SK-N-SH (cell line): ENCODE measurements around the gene KIF16B. TPM values are rescaled to one million over a fixed set of nuclear protein-coding genes. Genes with fewer than 3 reads are reported as not detected.

Source experiments
- CTCF ChIA-PET: fragments of 300-600, 350-600 bp; formaldehyde crosslinking; extraction: SDS; loops from one replicate; lab custom pipeline; 2021; lab: Yijun Ruan, JAX
- POLR2A ChIA-PET: fragments of 350-600 bp; sonication (Branson Sonifier 250); formaldehyde crosslinking; extraction: SDS; loops from one replicate; lab custom pipeline; 2020; ENCODE audit warnings: antibody characterized with exemption, inconsistent platforms; lab: Yijun Ruan, JAX
- DNase-seq: peaks from one replicate; pipeline ENCODE4 v3.0.0; 2012
- H2AFZ ChIP-seq: fragments of 200-600 bp; sonication (generic); 2 replicates; pipeline ENCODE4 v1.8.1; 2016; ENCODE audit warnings: antibody characterized with exemption, mild to moderate bottlenecking, low read depth
- H3F3A ChIP-seq: fragments of 200-600 bp; sonication (generic); replicated peaks from 2 replicates; pipeline ENCODE3; 2016; ENCODE audit warnings: antibody characterized with exemption, mild to moderate bottlenecking; ENCODE audit not compliant: insufficient read depth
- H3K27ac ChIP-seq, 2 experiments: fragments of 200-500 bp in 1 of 2; fragments of 200-600 bp in 1 of 2; sonication (Bioruptor generic) in 1 of 2; sonication (generic), shearing (Covaris generic) in 1 of 2; 2 replicates each; pipeline versions ENCODE4 v1.5.1 to v1.6.1; 2014 to 2016; ENCODE audit warnings: low read depth in 2 of 2, inconsistent platforms in 1 of 2, low read length in 1 of 2, mild to moderate bottlenecking in 1 of 2, mixed read lengths in 1 of 2
- H3K27me3 ChIP-seq: fragments of 200-600 bp; sonication (generic), shearing (Covaris generic); 2 replicates; pipeline ENCODE4 v1.6.1; 2016; ENCODE audit warnings: mixed run types; ENCODE audit not compliant: insufficient read depth
- H3K36me3 ChIP-seq, 2 experiments: fragments of 200-500 bp in 1 of 2; fragments of 200-600 bp in 1 of 2; sonication (Bioruptor generic) in 1 of 2; sonication (generic) in 1 of 2; replicated peaks in 1 of 2; 2 replicates each; pipeline versions ENCODE3 to v1.5.1; 2014 to 2016; ENCODE audit warnings: low read length in 1 of 2, mild to moderate bottlenecking in 1 of 2; ENCODE audit not compliant: insufficient read depth in 2 of 2, control insufficient read depth in 1 of 2
- H3K4me1 ChIP-seq, 2 experiments: fragments of 200-500 bp in 1 of 2; fragments of 200-600 bp in 1 of 2; sonication (Bioruptor generic) in 1 of 2; sonication (generic), shearing (Covaris generic) in 1 of 2; 2 replicates each; pipeline versions ENCODE4 v1.5.1 to v1.6.1; 2014 to 2016; ENCODE audit warnings: low read depth in 1 of 2, low read length in 1 of 2, mixed run types in 1 of 2; ENCODE audit not compliant: insufficient read depth in 2 of 2, control insufficient read depth in 1 of 2
- H3K4me2 ChIP-seq: fragments of 200-600 bp; sonication (generic), shearing (Covaris generic); 2 replicates; pipeline ENCODE4 v1.6.1; 2017; ENCODE audit warnings: mixed run types
- H3K4me3 ChIP-seq, 2 experiments: fragments of 200-500 bp in 1 of 2; fragments of 200-600 bp in 1 of 2; sonication (Bioruptor generic) in 1 of 2; sonication (generic), shearing (Covaris generic) in 1 of 2; 2 replicates each; pipeline versions ENCODE4 v1.5.1 to v1.8.1; 2014 to 2016; ENCODE audit warnings: low read depth in 2 of 2, inconsistent platforms in 1 of 2, low read length in 1 of 2, mild to moderate bottlenecking in 1 of 2, mixed read lengths in 1 of 2, moderate library complexity in 1 of 2
- H3K79me2 ChIP-seq: fragments of 200-600 bp; sonication (generic); 2 replicates; pipeline ENCODE4 v1.8.1; 2017; ENCODE audit warnings: mild to moderate bottlenecking; ENCODE audit not compliant: insufficient read depth
- H3K9ac ChIP-seq: fragments of 200-600 bp; sonication (generic); 2 replicates; pipeline ENCODE4 v1.6.1; 2017; ENCODE audit warnings: mixed run types
- H3K9me2 ChIP-seq: fragments of 200-600 bp; sonication (generic); 2 replicates; pipeline ENCODE4 v1.6.1; 2017; ENCODE audit warnings: mixed run types
- H3K9me3 ChIP-seq: fragments of 200-600 bp; sonication (generic); 2 replicates; pipeline ENCODE4 v1.6.1; 2017; ENCODE audit warnings: mixed run types, mild to moderate bottlenecking, moderate library complexity
- H4K20me1 ChIP-seq: fragments of 200-600 bp; sonication (generic); 2 replicates; pipeline ENCODE4 v1.6.1; 2017; ENCODE audit warnings: mild to moderate bottlenecking, mixed run types; ENCODE audit not compliant: insufficient read depth
- CHD2 ChIP-seq: fragments of 150-350 bp; IDR thresholded peaks from 2 replicates; pipeline ENCODE4 v1.6.1; 2018; ENCODE audit warnings: low read length; ENCODE audit not compliant: partially characterized antibody
- CTCF ChIP-seq: fragments of 200-600 bp; sonication (generic); IDR thresholded peaks from 2 replicates; pipeline ENCODE4 v1.6.1; 2017; ENCODE audit warnings: antibody characterized with exemption, mild to moderate bottlenecking, moderate library complexity
- EZH2phosphoT487 ChIP-seq: fragments of 200-600 bp; sonication (generic); IDR thresholded peaks from 2 replicates; pipeline ENCODE4 v1.6.1; 2017; ENCODE audit warnings: low read depth, mixed run types, mild to moderate bottlenecking, antibody characterized with exemption, moderate library complexity, borderline replicate concordance
- GATA2 ChIP-seq: sonication (generic); formaldehyde crosslinking; IDR thresholded peaks from 2 replicates; pipeline ENCODE4 v1.5.0; 2020; ENCODE audit warnings: mild to moderate bottlenecking, missing genetic modification reagents
- MAX ChIP-seq: IDR thresholded peaks from 2 replicates; pipeline ENCODE4 v1.4.0; 2012; ENCODE audit warnings: low read depth
- NFIC ChIP-seq: IDR thresholded peaks from 2 replicates; pipeline ENCODE4 v1.4.0; 2012; ENCODE audit warnings: borderline replicate concordance
- NRF1 ChIP-seq: IDR thresholded peaks from 2 replicates; pipeline ENCODE4 v1.6.1; 2012; ENCODE audit warnings: low read depth, mild to moderate bottlenecking, low read length
- PBX3 ChIP-seq: IDR thresholded peaks from 2 replicates; pipeline ENCODE4; 2012
- RCOR1 ChIP-seq: fragments of 150-350 bp; IDR thresholded peaks from 2 replicates; pipeline ENCODE4 v1.6.1; 2017; ENCODE audit warnings: antibody characterized with exemption, low read length
- REST ChIP-seq: IDR thresholded peaks from 2 replicates; pipeline ENCODE4 v1.6.1; 2012; ENCODE audit warnings: mild to moderate bottlenecking, low read depth, low read length, moderate library complexity
- RFX5 ChIP-seq: IDR thresholded peaks from 2 replicates; pipeline ENCODE4 v1.6.1; 2012; ENCODE audit warnings: mild to moderate bottlenecking, improper control_type of control experiment, low read length
- SMC3 ChIP-seq: IDR thresholded peaks from 2 replicates; pipeline ENCODE4 v1.6.1; 2012; ENCODE audit warnings: low read depth, low read length, improper control_type of control experiment
- WGBS: methylation state at CpG from one replicate; pipeline ENCODE4 v1.1.6; 2017; ENCODE audit warnings: low lambda C conversion rate; 5-methylcytosine and 5-hydroxymethylcytosine counted together
- polyA plus RNA-seq, 3 experiments: library from polyadenylated mRNA; depleted of rRNA; stranded (reverse); fragments of >200 nt; gene quantifications; 2 replicates each; pipeline ENCODE4 v1.2.3, GENCODE V29; 2012

KIF16B gene
- polyA plus RNA-seq, 1 of the 3 experiments (the other 2 are of a cell fraction): 3.3 TPM

GRCh38 chr20:16419138-16419715, 154.0 kb downstream of the KIF16B start (continued):
- TF ChIP-seq EZH2phosphoT487 (no peak), MAX (no peak), NFIC (no peak), REST (no peak)

- Histone ChIP-seq H2AFZ (no peak overlapping the region), H3F3A (no peaks in the 10 kb centered on the region), H3K27me3 (no peaks in the 10 kb centered on the region), H3K36me3 (peaks cover 3 to 4% of the 10 kb centered on the region in 2 experiments), H3K79me2 (no peaks in the 10 kb centered on the region), H4K20me1 (no peaks in the 10 kb centered on the region), H3K4me2 (no peak overlapping the region), H3K27ac (no peak overlapping the region), H3K9ac (no peak overlapping the region), H3K9me3 (peaks cover 6% of the 10 kb centered on the region; the same call in 1 of the 2 replicates), H3K9me2 (no peaks in the 10 kb centered on the region), H3K4me3 (no peak overlapping the region), H3K4me1 (no peaks in the 10 kb centered on the region)
- TF ChIP-seq RCOR1: no peak
- no peak for TF ChIP-seq PBX3
- no peak for TF ChIP-seq RFX5
- no peak for TF ChIP-seq CTCF
- TF ChIP-seq CHD2: no peak
- TF ChIP-seq SMC3: no peak
- TF ChIP-seq NRF1: no peak
- no peak for TF ChIP-seq GATA2
- no peak for DNase-seq
- ChIA-PET POLR2A (no interaction called here), CTCF (interaction anchor here (0.9 to 2.9 kb wide), 2 partner anchors 14 to 99 kb away, joined by 3 to 8 read pairs; no protein-coding TSS in a partner anchor)
- WGBS: 94% methylated on average over 1 of the region's 1 CpG
These were observed 154.6 kb downstream of the KIF16B start for GRCh38 chr20:16418616-16419015.
